HG02610 (cell line): ENCODE data around the gene SCUBE1.

Experiments used
- ATAC-seq: cut with Tn5 transposase; IDR thresholded peaks from one replicate; pipeline ENCODE4 v1.9.1; 2021; ENCODE audit warnings: mild to moderate bottlenecking, moderate library complexity; ENCODE audit not compliant: unreplicated experiment

Gene SCUBE1

GRCh38 chr22:43343262-43343669 lies at the start of gene SCUBE1:
Gene SCUBE1 (minus strand): TSS chr22:43343372. CDS start chr22:43343261, 111 bp downstream.
- no peak for ATAC-seq

DNA sequence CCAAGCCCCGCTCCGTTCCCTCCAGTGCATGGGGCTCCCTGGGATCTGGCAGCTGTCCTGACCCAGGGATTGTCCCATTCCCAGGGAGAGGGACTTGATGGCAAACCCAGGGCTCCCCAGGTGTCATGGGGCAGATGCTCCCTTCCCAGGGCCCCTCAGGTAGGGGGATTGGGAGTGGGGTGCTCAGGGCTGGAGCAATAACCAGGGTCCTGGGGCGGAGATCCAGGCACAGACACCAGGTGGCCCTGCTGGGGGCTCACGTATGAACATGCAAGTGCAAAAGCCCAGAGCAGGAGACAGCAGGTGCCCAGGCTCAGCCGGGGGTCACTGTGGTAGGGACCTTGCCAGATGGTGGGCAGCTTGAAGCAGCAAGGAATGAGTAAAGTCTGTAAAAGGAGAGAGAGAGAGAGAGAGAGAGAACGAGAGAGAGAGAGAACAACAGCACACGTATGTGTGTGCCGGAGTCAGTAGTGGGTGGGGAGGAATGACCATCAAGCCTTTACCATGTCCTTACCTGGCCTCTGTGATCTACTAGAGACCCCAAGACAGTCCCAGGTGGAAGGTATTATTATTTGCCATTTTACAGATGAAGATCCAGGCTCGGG lies 49.3 kb upstream of the SCUBE1 start:
- ATAC-seq, result no peak

DNA sequence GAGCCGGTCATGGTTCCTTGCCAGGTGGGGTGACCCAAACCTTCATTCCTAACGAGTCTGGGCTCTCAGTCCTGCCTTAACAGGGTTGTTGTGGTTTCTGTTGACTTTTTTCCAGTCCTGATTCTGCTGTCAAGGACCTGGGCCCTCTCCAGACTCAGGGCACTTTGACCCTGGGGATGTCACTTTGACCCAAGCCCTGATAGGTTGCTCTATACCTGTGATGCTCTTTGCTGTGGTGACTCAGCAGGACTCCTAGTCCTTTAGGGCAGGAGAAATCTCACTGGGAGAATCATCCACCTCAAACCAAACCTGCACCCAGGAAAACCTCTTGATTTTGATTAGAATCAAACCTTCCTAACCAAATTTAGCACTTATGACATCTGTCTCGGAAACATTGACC lies 48.1 kb upstream of the SCUBE1 start:
- ATAC-seq, result no peak

DNA sequence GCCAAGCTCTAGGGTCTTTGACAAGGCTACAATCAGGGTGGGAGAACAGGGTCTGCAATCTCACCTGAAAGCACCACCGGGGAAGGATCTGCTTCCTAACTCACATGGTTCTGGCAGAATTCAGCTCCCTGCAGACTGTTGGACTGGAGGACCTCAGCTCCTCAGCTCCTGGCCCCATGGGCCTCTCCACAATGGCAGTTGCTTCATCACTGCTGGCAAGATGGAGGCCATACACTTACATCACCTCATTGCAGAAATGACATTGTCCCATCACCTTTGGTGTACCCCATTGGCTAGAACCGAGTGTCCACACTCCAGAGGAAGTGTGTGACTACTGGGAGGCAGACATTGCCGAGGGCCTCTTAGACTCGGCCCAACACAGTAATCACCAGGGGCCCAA lies 47.7 kb upstream of the SCUBE1 start:
- ATAC-seq, result no peak

DNA sequence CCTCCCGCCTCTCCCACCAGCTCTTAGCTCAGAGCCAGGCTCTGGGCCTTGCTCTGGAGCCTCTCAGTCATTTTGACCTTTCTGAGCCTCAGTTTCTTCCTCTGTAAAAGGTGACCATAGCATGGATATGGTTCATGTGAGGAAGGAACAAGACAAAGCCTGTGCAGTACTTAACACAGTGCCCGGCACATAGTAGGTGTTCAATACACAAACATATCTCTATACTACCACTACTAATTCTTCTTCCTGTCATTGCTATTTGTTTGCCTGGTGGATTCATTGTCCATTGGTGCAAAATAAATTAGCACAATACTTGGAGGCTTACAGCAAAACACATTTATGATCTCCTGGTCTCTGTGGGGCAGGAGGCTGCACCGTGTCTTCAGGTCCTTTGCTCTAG lies 47.0 kb upstream of the SCUBE1 start:
- ATAC-seq, result no peak

DNA sequence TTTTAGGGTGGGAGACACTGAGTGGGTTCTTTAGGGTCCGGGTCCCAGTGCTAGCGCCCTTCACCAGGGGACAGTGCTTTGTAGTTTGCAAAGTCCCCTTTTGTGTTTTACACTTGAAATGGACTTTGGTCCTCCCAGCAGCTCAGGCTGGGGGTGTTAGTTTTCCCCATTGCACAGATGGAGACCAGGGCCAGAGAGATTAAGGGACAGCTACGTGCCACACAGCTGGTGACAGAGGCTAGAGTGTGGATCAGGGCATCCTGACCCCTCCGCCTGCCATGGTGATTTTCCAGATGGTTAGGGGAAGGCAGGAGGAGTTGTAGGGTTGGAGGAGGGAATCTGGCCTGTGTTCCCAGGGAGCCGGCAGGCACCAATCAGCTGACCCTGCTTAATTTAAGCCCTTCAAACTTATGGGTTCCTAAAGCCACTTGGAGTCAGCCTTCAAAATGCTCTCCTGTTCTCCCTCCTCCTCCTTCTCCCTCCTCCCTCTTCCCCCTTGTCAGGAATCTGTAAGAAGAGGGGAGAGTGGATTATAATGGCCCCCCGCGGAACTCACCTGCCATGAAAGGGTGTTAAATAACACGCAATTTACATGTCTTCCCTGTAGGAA lies 46.2 kb upstream of the SCUBE1 start:
- ATAC-seq, result no peak

- no peak for ATAC-seq
Observed at GRCh38 chr22:43388420-43388851, 45.3 kb upstream of the SCUBE1 start.

- ATAC-seq, result no peak
Observed at GRCh38 chr22:43387815-43388214, 44.6 kb upstream of the SCUBE1 start.

DNA sequence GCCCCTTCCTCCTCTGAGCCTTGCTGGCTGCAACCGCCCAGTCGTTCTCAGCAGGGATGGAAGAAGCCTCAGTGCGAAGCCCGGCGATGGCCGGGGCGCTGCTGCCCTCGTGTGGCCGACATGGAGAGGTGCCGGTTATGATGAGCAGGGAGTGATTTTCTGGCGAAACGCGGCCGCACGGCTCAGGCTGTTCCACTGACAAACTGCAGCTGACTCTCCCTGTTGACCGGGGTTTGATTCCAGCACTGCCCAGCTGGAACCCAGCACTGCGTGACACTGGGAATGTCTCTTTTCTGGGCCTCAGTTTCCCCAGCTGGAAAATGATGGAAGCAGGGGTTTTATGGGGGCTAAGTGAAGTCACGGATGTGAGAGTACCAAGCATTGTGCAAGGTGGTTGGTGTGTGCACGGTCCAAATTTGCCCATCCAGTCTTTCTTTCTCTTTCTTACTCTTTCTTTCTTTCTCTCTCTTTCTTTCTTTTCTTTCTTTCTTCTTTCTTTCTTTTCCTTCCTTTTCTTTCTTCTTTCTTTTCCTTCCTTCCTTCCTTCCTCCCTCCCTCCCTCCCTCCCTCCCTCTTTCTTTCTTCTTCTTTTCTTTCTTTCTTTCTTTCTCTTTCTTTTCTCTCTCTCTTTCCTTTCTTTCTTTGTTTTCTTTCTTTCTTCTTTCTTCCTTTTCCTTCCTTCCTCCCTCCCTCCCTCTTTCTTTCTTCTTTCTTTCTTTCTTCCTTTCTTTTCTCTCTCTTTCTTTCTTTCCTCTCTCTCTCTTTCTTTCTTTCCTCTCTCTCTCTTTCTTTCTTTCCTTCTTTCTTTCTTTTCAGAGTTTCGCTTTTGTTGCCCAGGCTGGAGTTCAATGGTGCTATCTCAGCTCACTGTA lies 42.8 kb upstream of the SCUBE1 start:
- ATAC-seq, result peak; percentile 48

DNA sequence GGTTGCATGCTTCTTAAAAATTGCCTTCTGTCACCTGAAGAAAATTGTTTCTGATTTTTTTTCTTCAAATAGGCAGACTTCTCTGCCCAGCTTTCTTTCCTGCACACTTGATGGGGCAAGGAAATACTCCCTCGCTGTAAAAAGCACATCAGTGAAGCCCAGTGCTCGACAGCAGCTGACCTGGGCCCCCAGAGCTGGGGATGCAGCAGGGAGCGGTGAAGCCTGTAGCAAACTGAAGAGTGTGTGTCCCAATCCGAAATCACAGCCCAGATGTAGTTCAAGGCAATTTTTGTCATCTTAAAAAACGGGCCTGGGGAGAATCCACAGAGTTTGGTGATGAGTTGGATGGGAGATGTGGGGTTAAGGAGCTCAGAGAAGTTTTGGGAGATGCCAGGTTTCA lies 41.7 kb upstream of the SCUBE1 start:
- no peak for ATAC-seq

DNA sequence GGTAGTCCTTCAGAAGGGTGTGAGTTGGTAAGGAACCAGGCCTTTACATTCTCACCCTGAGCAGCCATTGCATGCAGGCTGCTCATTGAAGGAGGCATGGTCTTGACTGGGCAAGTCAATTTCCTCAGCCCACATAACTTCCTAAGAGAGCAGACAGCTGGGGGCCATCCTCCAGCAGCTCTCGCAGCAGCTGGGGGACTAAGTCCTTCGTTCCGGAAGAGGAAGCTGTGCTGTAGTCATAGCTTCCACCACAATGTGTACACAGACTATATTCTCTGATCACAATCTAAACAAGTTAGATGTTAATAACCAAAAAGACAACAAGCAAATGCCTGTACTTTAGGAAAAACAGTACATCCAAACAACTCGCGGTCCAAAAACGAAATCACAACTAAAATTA lies 38.5 kb upstream of the SCUBE1 start:
- ATAC-seq, result no peak

GRCh38 chr22:43377896-43378704 lies 34.9 kb upstream of the SCUBE1 start:
- peak; percentile 60 for ATAC-seq

- no peak for ATAC-seq
Observed at GRCh38 chr22:43377548-43377895, 34.4 kb upstream of the SCUBE1 start.

- peak; percentile 72 for ATAC-seq
Observed at GRCh38 chr22:43376765-43377547, 33.8 kb upstream of the SCUBE1 start.

- ATAC-seq, result no peak
Observed at GRCh38 chr22:43375951-43376455, 32.8 kb upstream of the SCUBE1 start.

DNA sequence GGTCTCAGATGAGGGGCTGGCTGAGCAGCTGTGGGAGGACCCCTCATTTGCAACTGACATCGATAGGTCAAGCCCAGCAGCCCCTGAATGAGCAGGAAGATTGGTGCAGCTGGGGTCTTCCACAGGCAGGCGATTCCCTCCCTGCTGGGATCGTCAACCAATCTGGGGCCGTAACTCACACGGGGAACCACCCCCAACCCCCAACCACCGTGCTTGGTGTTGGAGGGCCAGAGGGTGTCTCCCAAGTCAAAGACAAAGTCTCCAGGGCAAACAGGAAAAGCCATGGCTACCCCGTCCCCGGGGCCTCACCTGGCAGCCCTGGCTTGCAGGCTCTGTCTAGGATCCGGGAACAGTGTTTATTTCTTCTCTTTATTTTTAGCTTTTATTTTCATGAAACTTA lies 26.9 kb upstream of the SCUBE1 start:
- no peak for ATAC-seq

DNA sequence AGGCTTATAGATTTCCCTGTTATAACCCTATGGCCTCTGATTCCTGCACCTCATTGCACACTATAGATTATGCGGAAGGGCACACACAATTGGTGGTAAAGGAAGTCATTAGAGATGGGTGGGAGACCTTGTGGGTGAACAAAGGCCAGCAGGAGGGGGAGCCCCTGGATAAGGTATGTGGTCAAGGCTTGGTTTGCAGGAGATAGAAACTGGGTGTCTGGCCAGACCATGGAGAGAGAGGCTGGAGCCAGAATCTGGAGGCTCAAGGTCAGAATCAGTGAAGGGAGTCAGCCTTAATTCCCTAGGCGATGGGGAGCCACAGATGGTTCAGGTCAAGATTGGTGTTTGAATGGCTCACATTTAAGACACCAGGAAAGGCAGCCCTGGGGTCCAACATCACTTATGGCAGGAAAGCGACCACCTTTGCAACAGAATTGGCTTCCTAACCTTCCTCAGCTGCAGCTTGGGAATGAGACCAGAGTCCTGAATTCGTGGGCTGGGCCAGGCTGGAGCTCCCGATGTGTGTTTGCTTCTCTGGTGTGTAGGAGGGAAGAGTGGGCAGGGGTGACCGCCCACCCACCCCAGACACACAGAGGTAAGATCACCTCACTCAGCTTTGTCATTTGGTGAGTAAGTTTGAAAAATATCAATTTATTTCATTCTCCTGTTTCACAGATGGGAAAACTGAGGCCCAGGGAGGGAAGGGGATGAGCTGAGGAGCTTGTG lies 22.7 kb upstream of the SCUBE1 start:
- no peak for ATAC-seq

DNA sequence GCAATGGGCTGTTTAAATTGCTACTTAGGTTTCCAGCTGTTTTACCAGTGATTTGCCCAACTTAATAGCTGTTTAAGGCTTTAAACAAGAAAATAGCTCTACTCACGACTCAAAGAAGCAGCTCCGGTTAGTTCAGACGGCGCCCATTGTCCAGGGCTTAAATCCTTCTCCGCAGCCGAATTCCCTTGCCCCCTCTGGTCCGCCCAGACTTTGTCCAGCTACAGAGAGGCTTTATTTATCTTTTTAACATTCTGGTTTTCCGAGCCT lies 20.9 kb upstream of the SCUBE1 start:
- no peak for ATAC-seq

DNA sequence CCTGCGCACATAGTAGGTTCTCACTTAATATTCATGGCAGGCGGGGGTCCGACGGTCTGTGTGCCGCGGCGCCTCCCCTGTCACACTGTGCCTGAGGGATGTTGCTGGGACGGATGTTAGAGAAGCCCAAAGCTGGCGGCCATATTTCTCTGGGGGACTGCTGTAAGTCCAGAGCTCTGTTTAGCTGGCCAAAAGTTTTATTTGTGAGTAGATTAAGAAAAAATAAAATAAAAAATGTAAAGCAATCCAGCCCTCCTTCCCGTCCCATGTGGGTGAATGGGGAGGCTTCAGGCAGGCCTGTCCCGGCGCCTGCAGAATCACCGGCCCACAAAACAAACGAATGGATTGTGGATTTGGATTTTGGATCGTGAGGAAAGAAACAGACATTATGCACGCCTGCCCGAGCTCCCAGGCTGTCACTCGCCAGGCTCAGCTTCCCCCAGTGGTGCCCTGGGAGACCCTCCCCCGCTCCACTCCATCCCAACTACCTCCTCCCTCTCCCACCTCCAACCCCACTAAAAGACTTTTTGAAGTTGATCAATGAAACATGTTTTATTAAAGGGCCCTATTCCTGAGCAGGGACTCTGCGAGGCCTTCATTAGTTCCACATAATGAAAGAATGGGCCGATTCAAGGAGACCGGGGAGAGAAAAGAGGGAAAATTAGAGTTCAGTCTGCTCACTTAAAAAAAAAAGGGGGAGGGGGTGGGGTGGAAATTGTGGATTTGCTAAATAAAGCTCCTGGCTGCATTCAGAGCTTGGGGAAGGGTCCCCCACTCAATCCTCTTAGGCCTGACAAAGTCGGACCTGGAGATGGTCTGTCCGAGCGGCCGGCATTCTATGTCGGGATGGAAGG lies 20.4 kb upstream of the SCUBE1 start:
- no peak for ATAC-seq
